ENCODE data around the gene LY6G6F. TPM values are rescaled to one million over a fixed set of nuclear protein-coding genes. Genes with fewer than 3 reads are reported as not detected.

LY6G6F gene
- total and polyA plus RNA-seq, 2 of the 13 experiments (the other 11 are each of a cell fraction or from before 2014, with no cell fraction given), result not detected

GRCh38 chr6:31739639-31740396, 33.2 kb downstream of the LY6G6F start, which contains the start of gene MSH5 (continued):
- TF ChIP-seq ZBTB34 (CRISPR knock-in tag; IDR thresholded peaks at IDR 0.05) (peak; percentile 96), ZNF724P (CRISPR knock-in tag; IDR thresholded peaks at IDR 0.05; ENCODE audit: borderline replicate concordance) (peak; percentile 97), TFDP1 (CRISPR knock-in tag; IDR thresholded peaks at IDR 0.05; ENCODE audit: borderline replicate concordance) (peak; percentile 100), YY1 (IDR thresholded peaks at IDR 0.05; ENCODE audit: insufficient read depth, insufficient replicate concordance, low read depth, low read length) (peak; percentile 85), ZBTB1 (CRISPR knock-in tag; IDR thresholded peaks at IDR 0.05; ENCODE audit: borderline replicate concordance) (no peak), ZNF33B (CRISPR knock-in tag; IDR thresholded peaks at IDR 0.05) (peak; percentile 98), ZNF260 (CRISPR knock-in tag; IDR thresholded peaks at IDR 0.05; ENCODE audit: borderline replicate concordance, low read depth) (no peak), ZNF264 (CRISPR knock-in tag; IDR thresholded peaks at IDR 0.05) (no peak; the same call in 1 of the 2 replicates), FIP1L1 (IDR thresholded peaks at IDR 0.05; ENCODE audit: borderline replicate concordance, insufficient read depth, low read depth, low read length) (0 out of 2 replicates have a peak, but pooled peaks have one; percentile 34), STAT5B (CRISPR knock-in tag; IDR thresholded peaks at IDR 0.05) (peak; percentile 91), KDM2A (CRISPR knock-in tag; IDR thresholded peaks at IDR 0.05; ENCODE audit: borderline replicate concordance, low read depth) (peak; percentile 68; the same call in 1 of the 2 replicates), E2F1 (CRISPR knock-in tag; IDR thresholded peaks at IDR 0.05) (peak; percentile 100), SOX6 (IDR thresholded peaks at IDR 0.05) (no peak), SOX6 (CRISPR knock-in tag; IDR thresholded peaks at IDR 0.05) (peak; percentile 87), ISX (CRISPR knock-in tag; conservative IDR thresholded peaks at IDR 0.05) (0 out of 2 replicates have a peak, but pooled peaks have one; percentile 81), ZNF556 (CRISPR knock-in tag; IDR thresholded peaks at IDR 0.05; ENCODE audit: borderline replicate concordance) (peak; percentile 90), ZNF512B (CRISPR knock-in tag; IDR thresholded peaks at IDR 0.05; ENCODE audit: borderline replicate concordance) (peak; percentile 95; the same call in 1 of the 2 replicates), ZFP90 (CRISPR knock-in tag; IDR thresholded peaks at IDR 0.05; ENCODE audit: borderline replicate concordance) (peak; percentile 98), ATM (IDR thresholded peaks at IDR 0.05; ENCODE audit: borderline replicate concordance) (no peak), MIER2 (CRISPR knock-in tag; IDR thresholded peaks at IDR 0.05) (peak; percentile 9; the same call in 1 of the 2 replicates), ZNF253 (CRISPR knock-in tag; IDR thresholded peaks at IDR 0.05; ENCODE audit: borderline replicate concordance) (peak; percentile 95; the same call in 1 of the 2 replicates), JUND (CRISPR knock-in tag; IDR thresholded peaks at IDR 0.05) (no peak)
